Left lobe of liver (tissue), 2 donors: ENCODE results near the gene CAV1. TPM values are rescaled to one million over a fixed set of nuclear protein-coding genes. Genes with fewer than 3 reads are reported as not detected.
"Not testable (repeated sequence)": the region's sequence is repeated elsewhere in the genome, so short reads cannot be mapped to it uniquely, and the experiment has no call there.

Experiments used
- ATAC-seq: fragments of 200-7000 bp; cut with Tn5 transposase; one replicate; pipeline ENCODE4 v1.9.1; 2020; ENCODE audit warnings: mild to moderate bottlenecking, moderate library complexity
- DNase-seq: peaks from one replicate; pipeline ENCODE4 v3.0.0-alpha.2; 2020; ENCODE audit warnings: low spot score
- total RNA-seq: library from RNA; stranded (reverse); gene quantifications from one replicate; pipeline ENCODE4 v1.2.1, GENCODE V29; 2021
- donor health status: DM: no; HTN: no; CAD: no; lungs with moderate emphysema.
- donor health status: DM: no; HTN: yes; CAD: no.

CAV1 gene
- 9.3 TPM for total RNA-seq

- peak; percentile 73 for DNase-seq
- peak; percentile 77 for ATAC-seq
These were observed at the start of gene CAV1 for GRCh38 chr7:116524609-116525297. CAV1 (plus strand) TSS chr7:116525036; CDS start chr7:116525063, 27 bp downstream.

GRCh38 chr7:116477625-116478024 is 47.2 kb upstream of the CAV1 start:
- DNase-seq (no peak), ATAC-seq (no peak)

- no peak for ATAC-seq
- DNase-seq, result no peak
These were observed 46.0 kb upstream of the CAV1 start for GRCh38 chr7:116478834-116479233.

- DNase-seq, result no peak
These were observed 41.4 kb upstream of the CAV1 start for GRCh38 chr7:116483271-116483942.

GRCh38 chr7:116484389-116484788 is 40.4 kb upstream of the CAV1 start:
- not testable (repeated sequence) for DNase-seq, ATAC-seq

More at GRCh38 chr7:116483271-116483942, 41.4 kb upstream of the CAV1 start:
- ATAC-seq, result no peak

- no peak for DNase-seq
- no peak for ATAC-seq
These were observed 36.8 kb upstream of the CAV1 start for GRCh38 chr7:116487907-116488521.

GRCh38 chr7:116490351-116490750 is 34.5 kb upstream of the CAV1 start:
- DNase-seq, result no peak
- ATAC-seq, result no peak

- no peak for ATAC-seq
- no peak for DNase-seq
These were observed 32.8 kb upstream of the CAV1 start for GRCh38 chr7:116491887-116492653.

GRCh38 chr7:116492654-116493109 is 32.2 kb upstream of the CAV1 start:
- ATAC-seq, result no peak
- no peak for DNase-seq

- DNase-seq (no peak), ATAC-seq (no peak)
These were observed 31.4 kb upstream of the CAV1 start for GRCh38 chr7:116493449-116493848.

- DNase-seq (no peak), ATAC-seq (no peak)
These were observed 30.4 kb upstream of the CAV1 start for GRCh38 chr7:116494472-116494871.

- no peak for ATAC-seq
- DNase-seq, result no peak
These were observed 29.1 kb upstream of the CAV1 start for GRCh38 chr7:116495736-116496135.

GRCh38 chr7:116496653-116497052 is 28.2 kb upstream of the CAV1 start:
- DNase-seq (no peak), ATAC-seq (no peak)

GRCh38 chr7:116497708-116498107 is 27.1 kb upstream of the CAV1 start:
- ATAC-seq (no peak), DNase-seq (no peak)

GRCh38 chr7:116499168-116500077 is 25.4 kb upstream of the CAV1 start, which contains the start of gene CAV2:
CAV2 (plus strand) TSS chr7:116499738; CDS start chr7:116499782, 44 bp downstream.
- ATAC-seq, result peak; percentile 90
- peak; percentile 83 for DNase-seq

GRCh38 chr7:116500078-116500853 is 24.6 kb upstream of the CAV1 start:
- ATAC-seq (peak; percentile 41), DNase-seq (no peak)

GRCh38 chr7:116501425-116502167 is 23.2 kb upstream of the CAV1 start:
- ATAC-seq, result no peak

More at GRCh38 chr7:116501425-116502167, 23.2 kb upstream of the CAV1 start:
- peak; percentile 50 for DNase-seq
